GM21526 (cell line): ENCODE results near the gene PLBD1.
A peak's percentile ranks its signal among the peaks of the same experiment; 100 is the strongest.

Experiments
- ATAC-seq: cut with Tn5 transposase; IDR thresholded peaks from one replicate; pipeline ENCODE4 v1.9.1; 2021; ENCODE audit warnings: moderate library complexity; ENCODE audit not compliant: unreplicated experiment, low FRiP score

Gene PLBD1

GRCh38 chr12:14567351-14568162 is at the start of gene PLBD1:
TSS of gene PLBD1 (minus strand) at chr12:14567883. CDS start at chr12:14567696, 187 bp downstream.
- no peak for ATAC-seq

GRCh38 chr12:14614704-14615121 is 47.0 kb upstream of the PLBD1 start:
- peak; percentile 47 for ATAC-seq

GRCh38 chr12:14613718-14614117 is 46.0 kb upstream of the PLBD1 start:
- ATAC-seq = peak; percentile 93

GRCh38 chr12:14612898-14613445 is 45.3 kb upstream of the PLBD1 start:
- ATAC-seq = no peak

GRCh38 chr12:14612250-14612649 is 44.6 kb upstream of the PLBD1 start:
- no peak for ATAC-seq

- ATAC-seq = no peak
Observed at GRCh38 chr12:14611640-14612203, 44.0 kb upstream of the PLBD1 start.

GRCh38 chr12:14607568-14607967 is 39.9 kb upstream of the PLBD1 start:
- no peak for ATAC-seq

GRCh38 chr12:14605401-14605989 is 37.8 kb upstream of the PLBD1 start:
- ATAC-seq = no peak

- no peak for ATAC-seq
Observed at GRCh38 chr12:14601692-14602478, 34.2 kb upstream of the PLBD1 start.

- ATAC-seq = no peak
Observed at GRCh38 chr12:14597480-14597879, 29.8 kb upstream of the PLBD1 start.

GRCh38 chr12:14591719-14592118 is 24.0 kb upstream of the PLBD1 start:
- ATAC-seq = no peak

- no peak for ATAC-seq
Observed at GRCh38 chr12:14589169-14590004, 21.7 kb upstream of the PLBD1 start.

GRCh38 chr12:14588571-14588970 is 20.9 kb upstream of the PLBD1 start:
- no peak for ATAC-seq

GRCh38 chr12:14578646-14579045 is 11.0 kb upstream of the PLBD1 start:
- no peak for ATAC-seq

- ATAC-seq = no peak
Observed at GRCh38 chr12:14577344-14577743, 9.7 kb upstream of the PLBD1 start.

GRCh38 chr12:14576896-14577295 is 9.2 kb upstream of the PLBD1 start:
- ATAC-seq = no peak

- no peak for ATAC-seq
Observed at GRCh38 chr12:14575585-14575984, 7.9 kb upstream of the PLBD1 start.

GRCh38 chr12:14573118-14573517 is 5.4 kb upstream of the PLBD1 start:
- ATAC-seq = no peak

- ATAC-seq = no peak
Observed at GRCh38 chr12:14572401-14572800, 4.7 kb upstream of the PLBD1 start.

GRCh38 chr12:14571779-14572178 is 4.1 kb upstream of the PLBD1 start:
- no peak for ATAC-seq
